Cardiac ventricle fibroblast (primary cell): Measurements from ENCODE around the gene MAGEA2B. TPM values are rescaled to one million over a fixed set of nuclear protein-coding genes. Genes with fewer than 3 reads are reported as not detected.

Experiments
- total RNA-seq: library from RNA; depleted of rRNA; stranded (reverse); fragments of >200 nt; gene quantifications from 2 replicates; pipeline ENCODE4 v1.2.3, GENCODE V29; 2015

Gene MAGEA2B
- not detected in 2 replicates for total RNA-seq

GRCh38 chrX:152713815-152714787 lies at the start of gene MAGEA2B:
MAGEA2B (plus strand) TSS chrX:152714628; CDS start chrX:152717107, 2,479 bp downstream.

GRCh38 chrX:152697952-152698931 lies 16.2 kb upstream of the MAGEA2B start, which contains the start of gene MAGEA3:
MAGEA3 (plus strand) TSS chrX:152698794; CDS start chrX:152700833, 2,039 bp downstream.

GRCh38 chrX:152709173-152709572 lies 5.3 kb upstream of the MAGEA2B start, which contains the start of gene CSAG2:
CSAG2 (minus strand) TSS chrX:152709273; CDS start chrX:152709112, 161 bp downstream.

GRCh38 chrX:152733261-152733975 lies 19.0 kb downstream of the MAGEA2B start, which contains the start of the genes CSAG1 and MAGEA12:
CSAG1 (minus strand) TSS chrX:152733721; CDS start chrX:152732460, 1,261 bp downstream.
MAGEA12 (plus strand) TSS chrX:152733757; CDS start chrX:152736162, 2,405 bp downstream.

GRCh38 chrX:152753686-152754650 lies 39.5 kb downstream of the MAGEA2B start, which contains the start of gene MAGEA2:
MAGEA2 (minus strand) TSS chrX:152753842; CDS start chrX:152751363, 2,479 bp downstream.

GRCh38 chrX:152758918-152759317 lies 44.5 kb downstream of the MAGEA2B start, which contains the start of gene CSAG3:
CSAG3 (plus strand) TSS chrX:152759218.

Other genes with a start within 250 kb of the MAGEA2B start
- not detected in 2 replicates for gene GABRQ, start 76.7 kb upstream of the MAGEA2B start, total RNA-seq
- gene MAGEA3, start 15.8 kb upstream of the MAGEA2B start, total RNA-seq: not detected in 2 replicates
- gene CSAG2, start 5.4 kb upstream of the MAGEA2B start, total RNA-seq: not detected in 2 replicates
- gene CSAG1, start 19.1 kb downstream of the MAGEA2B start, total RNA-seq: not detected in 2 replicates
- not detected in 2 replicates for gene MAGEA12, start 19.1 kb downstream of the MAGEA2B start, total RNA-seq
- not detected in 2 replicates for gene MAGEA2, start 39.2 kb downstream of the MAGEA2B start, total RNA-seq
- gene CSAG3, start 44.6 kb downstream of the MAGEA2B start, total RNA-seq: not detected in 2 replicates
- not detected in 2 replicates for gene MAGEA6, start 55.1 kb downstream of the MAGEA2B start, total RNA-seq
- 26.8 and 31.7 TPM in 2 replicates for gene CETN2, start 116.1 kb downstream of the MAGEA2B start, total RNA-seq
- 18.3 and 20.3 TPM in 2 replicates for gene NSDHL, start 116.4 kb downstream of the MAGEA2B start, total RNA-seq
- gene ZNF185, start 183.4 kb downstream of the MAGEA2B start, total RNA-seq: 1.6 and 2.2 TPM in 2 replicates